Astrocyte (in vitro differentiated cells and primary cell): ENCODE measurements around the gene BLOC1S4.

Experiments used
- CTCF ChIP-seq: IDR thresholded peaks from 2 replicates; pipeline ENCODE4 v1.5.1; 2011; ENCODE audit warnings: low read depth, mild to moderate bottlenecking, inconsistent platforms, low read length, moderate library complexity; ENCODE audit not compliant: insufficient read depth
- EZH2 ChIP-seq: IDR thresholded peaks from 2 replicates; pipeline ENCODE4 v1.6.1; 2012; ENCODE audit warnings: mild to moderate bottlenecking, low read length, inconsistent platforms; ENCODE audit not compliant: insufficient read depth

DNA sequence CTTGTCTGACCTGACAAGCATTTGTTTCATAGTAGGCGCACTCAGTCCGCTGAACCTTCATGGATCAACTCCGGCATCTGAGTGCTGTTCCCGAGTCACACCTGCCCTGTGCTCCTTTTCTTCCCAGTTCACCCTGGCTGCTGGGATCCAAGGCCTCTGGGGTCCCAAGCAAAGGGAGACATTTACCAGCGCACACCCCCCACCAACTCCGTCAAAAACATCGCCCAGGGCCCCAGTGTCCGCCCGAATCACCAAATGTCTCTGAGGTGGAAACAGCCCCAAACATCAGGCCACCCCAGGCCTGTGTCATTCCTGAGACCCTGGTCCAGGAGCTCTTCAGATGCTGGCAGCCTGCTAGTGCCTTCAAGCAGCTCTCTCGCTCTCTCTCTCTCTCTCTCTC, 5.1 kb downstream of the BLOC1S4 start:
- TF ChIP-seq CTCF = no peak
- no peak for TF ChIP-seq EZH2
